ENCODE results near the gene ACAT1.

Gene ACAT1

GRCh38 chr11:108193725-108194124, 72.4 kb downstream of the ACAT1 start:
- CTCF ChIA-PET: interaction anchor here (0.8 kb wide), 1 partner anchor 23 kb away, joined by 3 read pairs; no protein-coding TSS in a partner anchor
- POLR2A ChIA-PET: no interaction called here
- H3K27ac ChIP-seq (ENCODE audit: extremely low read depth, low read depth, low read length): no peak overlapping the region
- H3K4me3 ChIP-seq (ENCODE audit: low read depth, low read length): no peak overlapping the region
- no peaks in the 10 kb centered on the region for H3K4me1 ChIP-seq (ENCODE audit: control insufficient read depth, insufficient read depth, low read length)
- no peak for TF ChIP-seq ZNF366 (tag by site-specific recombination; conservative IDR thresholded peaks at IDR 0.05)
- TF ChIP-seq ZBTB8A (tag by site-specific recombination; IDR thresholded peaks at IDR 0.05): no peak
- no peak for TF ChIP-seq ZNF626 (tag by site-specific recombination; IDR thresholded peaks at IDR 0.05)
- TF ChIP-seq ZNF530 (tag by site-specific recombination; IDR thresholded peaks at IDR 0.05; ENCODE audit: low read depth): no peak
- no peak for TF ChIP-seq ZNF660 (tag by site-specific recombination; IDR thresholded peaks at IDR 0.05)
- no peak for TF ChIP-seq GLI4 (tag by site-specific recombination; IDR thresholded peaks at IDR 0.05)
- no peak for TF ChIP-seq ZNF776 (tag by site-specific recombination; IDR thresholded peaks at IDR 0.05; ENCODE audit: borderline replicate concordance)
- TF ChIP-seq ZNF324 (tag by site-specific recombination; IDR thresholded peaks at IDR 0.05): no peak
- no peak for TF ChIP-seq ZNF335 (tag by site-specific recombination; conservative IDR thresholded peaks at IDR 0.05)
- no peak for TF ChIP-seq ZNF311 (tag by site-specific recombination; IDR thresholded peaks at IDR 0.05; ENCODE audit: borderline replicate concordance)
- TF ChIP-seq ZBTB10 (tag by site-specific recombination; IDR thresholded peaks at IDR 0.05): no peak
- TF ChIP-seq ZBTB1 (tag by site-specific recombination; IDR thresholded peaks at IDR 0.05): no peak
- TF ChIP-seq ZNF146 (tag by site-specific recombination; IDR thresholded peaks at IDR 0.05): no peak
- no peak for TF ChIP-seq ZBTB6 (tag by site-specific recombination; IDR thresholded peaks at IDR 0.05)
- TF ChIP-seq ZNF391 (tag by site-specific recombination; IDR thresholded peaks at IDR 0.05; ENCODE audit: borderline replicate concordance, low read depth): no peak
- peaks cover 10 to 73% of the 10 kb centered on the region in 2 experiments for H3K36me3 ChIP-seq (ENCODE audit: control insufficient read depth in 2 of 2, insufficient read depth in 1 of 2, low read length in 2 of 2)
- H3K9me3 ChIP-seq (ENCODE audit: control insufficient read depth, insufficient read depth, low read depth, low read length): no peaks in the 10 kb centered on the region

- Histone ChIP-seq H3K4me1 (ENCODE audit: control insufficient read depth, insufficient read depth, low read length) (no peaks in the 10 kb centered on the region), H3K27ac (ENCODE audit: extremely low read depth, low read depth, low read length) (no peak overlapping the region), H3K36me3 (ENCODE audit: control insufficient read depth in 2 of 2, insufficient read depth in 1 of 2, low read length in 2 of 2) (peaks cover 4 to 70% of the 10 kb centered on the region in 2 experiments), H3K9me3 (ENCODE audit: control insufficient read depth, insufficient read depth, low read depth, low read length) (no peaks in the 10 kb centered on the region), H3K4me3 (ENCODE audit: low read depth, low read length) (no peak overlapping the region)
- TF ChIP-seq ZNF791 (tag by site-specific recombination; IDR thresholded peaks at IDR 0.05): no peak
- no peak for TF ChIP-seq ZNF280D (tag by site-specific recombination; IDR thresholded peaks at IDR 0.05)
- TF ChIP-seq ZNF157 (tag by site-specific recombination; IDR thresholded peaks at IDR 0.05): no peak
- no peak for TF ChIP-seq ZNF354C (tag by site-specific recombination; IDR thresholded peaks at IDR 0.05; ENCODE audit: borderline replicate concordance, low read depth)
- TF ChIP-seq SP3 (tag by site-specific recombination; IDR thresholded peaks at IDR 0.05): no peak
- TF ChIP-seq GLIS1 (tag by site-specific recombination; IDR thresholded peaks at IDR 0.05): no peak
- no peak for TF ChIP-seq ZXDB (tag by site-specific recombination; IDR thresholded peaks at IDR 0.05)
- TF ChIP-seq KLF1 (tag by site-specific recombination; IDR thresholded peaks at IDR 0.05): no peak
- TF ChIP-seq RBAK (tag by site-specific recombination; IDR thresholded peaks at IDR 0.05): no peak
- TF ChIP-seq ZNF274 (IDR thresholded peaks at IDR 0.05; ENCODE audit: low read length): no peak
- no peak for TF ChIP-seq ZNF274 (tag by site-specific recombination; IDR thresholded peaks at IDR 0.05; ENCODE audit: borderline replicate concordance)
- ChIA-PET CTCF (interaction anchor here (0.7 kb wide), 1 partner anchor 1582 kb away, joined by 3 read pairs; no protein-coding TSS in a partner anchor), POLR2A (no interaction called here)
Observed at GRCh38 chr11:108196901-108197300, 75.5 kb downstream of the ACAT1 start.

Measured in HEK293 (cell line).